K562 (cell line): ENCODE measurements around the gene CDHR2. TPM values are rescaled to one million over a fixed set of nuclear protein-coding genes. Genes with fewer than 3 reads are reported as not detected.

Source experiments
- CHAMP1 ChIP-seq: fragments of 450-650 bp; IDR thresholded peaks from 2 replicates; pipeline ENCODE4 v1.6.1; 2016; ENCODE audit warnings: mild to moderate bottlenecking
- FIP1L1 ChIP-seq: fragments of 200-400 bp; formaldehyde crosslinking; IDR thresholded peaks from 2 replicates; pipeline ENCODE4 v1.6.1; 2018; ENCODE audit warnings: mild to moderate bottlenecking, low read depth, low read length; ENCODE audit not compliant: poor library complexity, severe bottlenecking
- GTF2A2 ChIP-seq: IDR thresholded peaks from 2 replicates; pipeline ENCODE4 v1.6.1; 2016; ENCODE audit warnings: mild to moderate bottlenecking, missing genetic modification characterization, missing compliant biosample characterization
- NONO ChIP-seq, 2 experiments: fragments of 200-400 bp in 1 of 2; fragments of 450-650 bp in 1 of 2; formaldehyde crosslinking in 1 of 2; IDR thresholded peaks; 2 replicates each; pipeline ENCODE4 v1.6.1; 2017; ENCODE audit warnings: low read depth in 2 of 2, mild to moderate bottlenecking in 2 of 2, moderate library complexity in 2 of 2, low read length in 1 of 2
- PHF20 ChIP-seq: fragments of 450-650 bp; IDR thresholded peaks from 2 replicates; pipeline ENCODE4 v1.6.1; 2018; ENCODE audit not compliant: partially characterized antibody
- POLR2A ChIP-seq: fragments of 450-650 bp; conservative IDR thresholded peaks from 2 replicates; pipeline ENCODE4 v1.6.1; 2016
- SIN3A ChIP-seq, 2 experiments: fragments of 150-350 bp in 1 of 2; IDR thresholded peaks; 2 replicates each; pipeline ENCODE4 v1.6.1; 2011 to 2016; ENCODE audit warnings: borderline replicate concordance in 2 of 2, low read depth in 2 of 2, low read length in 2 of 2, mild to moderate bottlenecking in 2 of 2, moderate library complexity in 2 of 2; ENCODE audit not compliant: control insufficient read depth in 1 of 2
- SRF ChIP-seq, 2 experiments: fragments of 250-450, 450-650 bp in 1 of 2; sonication (Bioruptor Pico) in 1 of 2; sonication (generic) in 1 of 2; formaldehyde crosslinking; IDR thresholded peaks; 2 replicates each; pipeline versions ENCODE4 v1.5.0 to v1.5.1; 2020 to 2022; ENCODE audit warnings: mild to moderate bottlenecking in 1 of 2, missing genetic modification reagents in 1 of 2
- ZBTB40 ChIP-seq, 2 experiments: fragments of 450-650 bp in 1 of 2; sonication (generic) in 1 of 2; formaldehyde crosslinking in 1 of 2; IDR thresholded peaks; 2 replicates each; pipeline versions ENCODE4 v1.7.1 to v1.9.0; 2016 to 2022; ENCODE audit warnings: inconsistent platforms in 1 of 2, mild to moderate bottlenecking in 1 of 2, missing genetic modification reagents in 1 of 2
- ZFP30 ChIP-seq: fragments of 250-450 bp; sonication (Bioruptor Pico); IDR thresholded peaks from 2 replicates; pipeline ENCODE4 v1.8.0; 2022; ENCODE audit warnings: moderate library complexity, mild to moderate bottlenecking, inconsistent platforms, borderline replicate concordance
- polyA plus RNA-seq, 8 experiments: library from polyadenylated mRNA; depleted of rRNA in 4 of 8; stranded (reverse) in 5 of 8; unstranded in 3 of 8; fragments of >200 nt; fragmentation: Nextera tagmentation in 2 of 8; fragmentation: Illumina TruSeq in 1 of 8; extraction: Ambion mirVana in 2 of 8; extraction: Trizol in 1 of 8; gene quantifications; 2 replicates each; pipeline versions ENCODE4 v1.2.1 to v1.2.3, GENCODE V29; 2011 to 2014; ENCODE audit warnings: inconsistent platforms in 1 of 8, missing spikeins in 1 of 8
- total RNA-seq, 7 experiments: library from RNA; depleted of rRNA in 6 of 7; stranded (reverse); fragments of >200 nt in 6 of 7; fragmentation: Illumina TruSeq in 2 of 7; extraction: Trizol in 2 of 7; gene quantifications; 2 replicates each; pipeline versions ENCODE4 v1.2.1 to v1.2.3, GENCODE V29; 2011 to 2021; ENCODE audit warnings: low replicate concordance in 1 of 7

CDHR2 gene
- total and polyA plus RNA-seq, 9 of the 15 experiments (the other 6 are each of a cell fraction or from before 2014, with no cell fraction given): 0.01 to 0.62 (median 0.09) TPM; not detected in 2

- TF ChIP-seq ZBTB40 (IDR thresholded peaks at IDR 0.05) (0 out of 2 replicates have a peak, but pooled peaks have one; percentile 52), ZBTB40 (CRISPR knock-in tag; IDR thresholded peaks at IDR 0.05) (no peak), FIP1L1 (peak; percentile 33), SRF (CRISPR knock-in tag; IDR thresholded peaks at IDR 0.05) (no peak), POLR2A (peak; percentile 76), GTF2A2 (tag) (no peak), SIN3A (IDR thresholded peaks at IDR 0.05; ENCODE audit: borderline replicate concordance in 2 of 2, control insufficient read depth in 1 of 2, low read depth in 2 of 2, low read length in 2 of 2) (peak in 1 of 2 experiments; percentile 67; a peak in 2 of 4 replicates), ZFP30 (no peak), PHF20 (no peak), NONO (IDR thresholded peaks at IDR 0.05; ENCODE audit: low read depth in 2 of 2, low read length in 1 of 2) (peak in 1 of 2 experiments; percentile 95; a peak in 3 of 4 replicates), CHAMP1 (no peak)
These were observed 6.3 kb upstream of the CDHR2 start (continued) for GRCh38 chr5:176542596-176543427.
